RWPE2 (cell line): ENCODE measurements around the gene PYGO2.
"Not testable (repeated sequence)": the region's sequence is repeated elsewhere in the genome, so short reads cannot be mapped to it uniquely, and the experiment has no call there.

Source experiments
- ATAC-seq: fragments of 200-7000 bp; cut with Tn5 transposase; 3 replicates; pipeline ENCODE4 v1.9.1; 2021; ENCODE audit warnings: low read depth
- DNase-seq: peaks from one replicate; pipeline ENCODE4 v3.0.0-alpha.2; 2020; ENCODE audit warnings: low spot score
- H3K27ac ChIP-seq: fragments of 450-650 bp; 2 replicates; pipeline ENCODE4 v1.5.1; 2017; ENCODE audit warnings: mild to moderate bottlenecking; ENCODE audit not compliant: poor library complexity, severe bottlenecking
- H3K27me3 ChIP-seq: fragments of 250-450 bp; sonication (Bioruptor Pico); 2 replicates; pipeline ENCODE4 v1.5.1; 2021; ENCODE audit warnings: mild to moderate bottlenecking, moderate library complexity; ENCODE audit not compliant: insufficient read depth, poor library complexity, severe bottlenecking
- H3K36me3 ChIP-seq: fragments of 250-450 bp; sonication (Bioruptor Pico); 2 replicates; pipeline ENCODE4 v1.5.1; 2020; ENCODE audit warnings: low read depth, mild to moderate bottlenecking, moderate library complexity
- H3K4me1 ChIP-seq: fragments of 250-450 bp; sonication (Bioruptor Pico); 2 replicates; pipeline ENCODE4 v1.5.1; 2021; ENCODE audit warnings: mild to moderate bottlenecking, moderate library complexity; ENCODE audit not compliant: insufficient read depth, poor library complexity, severe bottlenecking
- H3K4me3 ChIP-seq: fragments of 250-450 bp; sonication (Bioruptor Pico); 2 replicates; pipeline ENCODE4 v1.5.1; 2021; ENCODE audit warnings: mild to moderate bottlenecking, moderate library complexity; ENCODE audit not compliant: severe bottlenecking
- H3K9me3 ChIP-seq: fragments of 250-450 bp; sonication (Bioruptor Pico); 2 replicates; pipeline ENCODE4 v1.5.1; 2021; ENCODE audit warnings: mild to moderate bottlenecking, moderate library complexity; ENCODE audit not compliant: severe bottlenecking
- TF ChIP-seq, protein P1 (sequence below): fragments of 450-650 bp; IDR thresholded peaks from one replicate; pipeline ENCODE4 v1.5.1; 2017; ENCODE audit warnings: mild to moderate bottlenecking, moderate library complexity; ENCODE audit not compliant: poor library complexity, severe bottlenecking

Gene PYGO2

GRCh38 chr1:154912755-154913154 lies 48.8 kb downstream of the PYGO2 start:
- H3K4me1 ChIP-seq = no peaks in the 10 kb centered on the region
- ATAC-seq (no peak), DNase-seq (no peak)
- H3K27ac ChIP-seq = no peak overlapping the region
- H3K36me3 ChIP-seq = no peaks in the 10 kb centered on the region
- no peaks in the 10 kb centered on the region for H3K27me3 ChIP-seq
- TF ChIP-seq, protein P1, sequence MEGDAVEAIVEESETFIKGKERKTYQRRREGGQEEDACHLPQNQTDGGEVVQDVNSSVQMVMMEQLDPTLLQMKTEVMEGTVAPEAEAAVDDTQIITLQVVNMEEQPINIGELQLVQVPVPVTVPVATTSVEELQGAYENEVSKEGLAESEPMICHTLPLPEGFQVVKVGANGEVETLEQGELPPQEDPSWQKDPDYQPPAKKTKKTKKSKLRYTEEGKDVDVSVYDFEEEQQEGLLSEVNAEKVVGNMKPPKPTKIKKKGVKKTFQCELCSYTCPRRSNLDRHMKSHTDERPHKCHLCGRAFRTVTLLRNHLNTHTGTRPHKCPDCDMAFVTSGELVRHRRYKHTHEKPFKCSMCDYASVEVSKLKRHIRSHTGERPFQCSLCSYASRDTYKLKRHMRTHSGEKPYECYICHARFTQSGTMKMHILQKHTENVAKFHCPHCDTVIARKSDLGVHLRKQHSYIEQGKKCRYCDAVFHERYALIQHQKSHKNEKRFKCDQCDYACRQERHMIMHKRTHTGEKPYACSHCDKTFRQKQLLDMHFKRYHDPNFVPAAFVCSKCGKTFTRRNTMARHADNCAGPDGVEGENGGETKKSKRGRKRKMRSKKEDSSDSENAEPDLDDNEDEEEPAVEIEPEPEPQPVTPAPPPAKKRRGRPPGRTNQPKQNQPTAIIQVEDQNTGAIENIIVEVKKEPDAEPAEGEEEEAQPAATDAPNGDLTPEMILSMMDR = no peak
- H3K9me3 ChIP-seq = no peaks in the 10 kb centered on the region
- no peak overlapping the region for H3K4me3 ChIP-seq

DNA sequence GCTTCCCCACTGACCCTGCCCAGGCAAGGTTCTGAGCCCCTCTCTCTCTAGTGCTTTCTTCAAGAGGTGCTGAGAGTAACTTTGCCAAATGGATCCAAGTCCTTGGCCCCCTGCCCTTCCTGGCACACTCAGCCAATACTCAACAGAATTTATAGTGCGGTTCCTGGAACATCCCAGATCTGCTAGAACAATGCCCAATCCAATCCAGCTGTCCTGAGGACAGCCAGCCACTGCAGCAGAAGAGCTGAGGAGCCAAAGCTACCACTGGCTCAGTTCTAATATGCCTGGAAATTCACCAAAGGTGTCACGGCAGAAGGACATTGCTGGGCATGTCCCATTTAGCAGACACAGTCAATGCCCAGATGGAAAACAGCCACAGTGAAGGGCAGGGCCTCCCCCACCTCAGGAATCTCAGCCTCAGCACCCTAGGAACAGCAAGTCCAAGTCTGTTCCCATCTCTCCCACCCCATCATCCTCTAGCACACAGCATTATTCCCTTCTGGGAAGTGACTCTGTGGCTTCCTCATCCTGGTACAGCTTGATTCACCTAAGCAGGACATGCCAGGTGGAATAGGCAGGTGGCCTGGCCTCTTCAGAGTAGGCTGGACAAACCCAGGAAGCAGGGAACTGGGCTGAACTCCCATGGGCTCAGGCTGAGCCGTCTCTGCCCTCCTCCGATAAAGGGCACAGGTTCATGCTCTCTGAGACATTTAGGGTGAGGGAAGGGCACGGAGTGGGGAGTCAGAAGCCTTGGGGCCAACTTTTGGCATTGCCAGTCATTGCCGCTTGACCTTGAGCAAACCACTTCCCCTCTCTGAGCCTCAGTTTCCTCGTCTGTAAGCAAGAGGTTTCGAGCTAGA lies 49.7 kb downstream of the PYGO2 start:
- Histone ChIP-seq H3K27me3 (no peaks in the 10 kb centered on the region), H3K27ac (no peak overlapping the region), H3K36me3 (no peaks in the 10 kb centered on the region), H3K4me1 (no peaks in the 10 kb centered on the region), H3K9me3 (no peaks in the 10 kb centered on the region), H3K4me3 (no peak overlapping the region)
- ATAC-seq (no peak), DNase-seq (no peak)
- TF ChIP-seq, protein P1 = no peak

- TF ChIP-seq, protein P1 = no peak
- H3K36me3 ChIP-seq = no peaks in the 10 kb centered on the region
- H3K4me3 ChIP-seq = no peak overlapping the region
- H3K9me3 ChIP-seq = no peaks in the 10 kb centered on the region
- no peaks in the 10 kb centered on the region for H3K4me1 ChIP-seq
- no peaks in the 10 kb centered on the region for H3K27me3 ChIP-seq
- DNase-seq = no peak
- H3K27ac ChIP-seq = no peak overlapping the region
- ATAC-seq = no peak
Observed at GRCh38 chr1:154910851-154911250, 50.7 kb downstream of the PYGO2 start.

- H3K4me3 ChIP-seq = no peak overlapping the region
- TF ChIP-seq, protein P1 = no peak
- DNase-seq = no peak
- ATAC-seq = no peak
- no peaks in the 10 kb centered on the region for H3K36me3 ChIP-seq
- no peaks in the 10 kb centered on the region for H3K9me3 ChIP-seq
- H3K27me3 ChIP-seq = no peaks in the 10 kb centered on the region
- H3K27ac ChIP-seq = no peak overlapping the region
- H3K4me1 ChIP-seq = no peaks in the 10 kb centered on the region
Observed at GRCh38 chr1:154908937-154909336, 52.6 kb downstream of the PYGO2 start.

GRCh38 chr1:154908129-154908528 lies 53.5 kb downstream of the PYGO2 start:
- H3K36me3 ChIP-seq, DNase-seq, H3K27ac ChIP-seq, H3K4me3 ChIP-seq, H3K9me3 ChIP-seq, H3K4me1 ChIP-seq, ATAC-seq, H3K27me3 ChIP-seq: not testable (repeated sequence)
